C1 segment of cervical spinal cord (tissue), 14 donors: ENCODE measurements around the gene SREBF2.
"Not testable (repeated sequence)": the region's sequence is repeated elsewhere in the genome, so short reads cannot be mapped to it uniquely, and the experiment has no call there.

ENCODE experiments used
- DNase-seq, 14 donors: peaks; one replicate each; lab custom pipeline; 2025; lab: John Stamatoyannopoulos, UW

SREBF2 gene

DNA sequence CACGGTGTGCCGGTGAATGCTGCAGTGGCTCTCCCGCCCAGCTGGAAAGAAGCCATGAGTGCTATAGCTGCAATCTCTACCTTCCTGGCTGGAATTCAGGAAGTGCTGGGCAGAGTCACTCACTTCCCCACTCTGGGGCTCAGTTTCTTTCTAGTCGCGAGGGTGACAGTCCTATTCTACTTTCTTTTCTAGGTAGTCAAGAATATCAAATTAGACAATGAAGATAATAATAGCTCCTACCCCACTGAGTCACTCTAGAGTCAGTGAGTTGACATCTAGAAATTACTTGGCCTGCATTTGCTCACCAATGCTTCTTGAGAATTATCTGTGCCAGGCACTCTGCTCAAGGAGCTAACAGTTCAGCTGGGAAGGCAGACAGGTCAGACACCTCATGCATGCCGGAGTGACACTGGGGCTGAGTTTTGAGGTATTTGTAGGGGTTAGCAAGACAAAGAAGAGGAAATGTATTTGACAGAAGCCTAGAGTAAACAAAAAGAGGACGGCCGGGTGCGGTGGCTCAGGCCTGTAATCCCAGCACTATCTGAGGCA is 110.8 kb downstream of the SREBF2 start:
- DNase-seq = no peak

DNA sequence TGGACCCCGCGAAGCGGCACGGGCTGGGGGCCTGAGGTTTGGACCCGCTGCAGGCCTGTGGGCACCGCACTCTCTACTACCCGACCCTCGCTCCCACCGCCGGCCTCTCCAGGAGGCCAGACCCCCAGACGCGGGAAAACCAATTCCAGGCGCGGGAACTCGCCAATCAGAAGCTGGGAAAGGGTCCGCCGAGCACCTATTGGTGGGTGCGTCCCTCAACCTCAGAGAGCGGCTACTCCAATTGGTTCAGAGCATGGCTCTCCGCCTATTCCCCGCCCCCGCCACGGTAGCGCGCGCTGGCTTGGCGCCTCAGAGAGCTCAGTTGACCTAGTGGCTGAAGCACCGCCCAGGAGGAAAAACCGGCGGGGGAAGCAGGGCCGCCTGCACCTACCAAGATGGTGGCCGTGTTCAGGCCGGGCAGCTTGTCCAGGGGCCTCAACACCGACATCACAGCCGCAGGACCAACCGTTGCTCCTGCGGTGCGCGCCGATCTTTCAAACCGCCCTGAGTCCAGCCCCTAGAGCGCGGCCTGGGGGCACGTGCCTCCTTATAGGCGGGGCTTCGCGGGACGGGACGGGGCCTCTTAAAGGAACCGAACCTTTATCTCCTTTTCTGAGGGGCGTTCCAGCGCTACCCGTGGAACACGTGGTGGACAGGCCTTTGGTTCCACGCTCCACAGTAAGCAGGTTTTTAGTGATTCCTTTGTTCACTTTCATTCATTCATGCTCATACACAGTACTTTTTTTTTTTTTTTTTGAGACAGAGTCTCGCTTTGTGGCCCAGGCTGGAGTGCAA is 113.9 kb downstream of the SREBF2 start, which contains the start of gene CENPM:
CENPM (minus strand) TSS at position 524 of the 795 bp plus-strand sequence; CDS start at position 448, 76 bp downstream.
- DNase-seq = peak; percentile 65 to 98 (median 92)

DNA sequence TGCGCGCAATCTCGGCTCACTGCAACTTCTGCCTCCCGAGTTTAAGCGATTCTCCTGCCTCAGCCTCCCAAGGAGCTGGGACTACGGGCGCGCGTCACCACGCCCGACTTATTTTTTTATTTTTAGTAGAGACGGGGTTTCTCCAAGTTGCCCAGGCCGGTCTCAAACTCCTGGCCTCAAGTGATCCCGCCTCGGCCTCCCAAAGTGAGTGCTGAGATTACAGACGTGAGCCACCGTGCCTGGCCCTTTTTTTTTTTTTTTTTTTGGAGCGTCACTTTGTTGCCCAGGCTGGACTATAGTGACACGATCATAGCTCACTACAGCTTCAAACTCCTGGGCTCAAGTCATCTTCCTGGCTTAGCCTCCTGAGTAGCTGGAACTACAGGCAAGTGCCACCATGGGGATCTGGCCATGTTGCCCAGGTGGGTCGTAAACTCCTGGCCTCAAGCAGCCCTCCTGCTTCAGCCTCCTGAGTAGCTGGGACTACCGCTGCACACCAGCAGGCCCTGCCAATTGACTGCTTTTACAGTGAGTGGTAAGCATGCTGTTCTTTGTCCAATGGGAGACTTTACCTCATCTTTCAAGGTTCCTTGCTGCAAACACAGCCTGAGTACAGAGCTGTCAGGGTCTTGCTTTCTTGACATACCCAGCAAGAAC is 114.6 kb downstream of the SREBF2 start:
- no peak for DNase-seq

DNA sequence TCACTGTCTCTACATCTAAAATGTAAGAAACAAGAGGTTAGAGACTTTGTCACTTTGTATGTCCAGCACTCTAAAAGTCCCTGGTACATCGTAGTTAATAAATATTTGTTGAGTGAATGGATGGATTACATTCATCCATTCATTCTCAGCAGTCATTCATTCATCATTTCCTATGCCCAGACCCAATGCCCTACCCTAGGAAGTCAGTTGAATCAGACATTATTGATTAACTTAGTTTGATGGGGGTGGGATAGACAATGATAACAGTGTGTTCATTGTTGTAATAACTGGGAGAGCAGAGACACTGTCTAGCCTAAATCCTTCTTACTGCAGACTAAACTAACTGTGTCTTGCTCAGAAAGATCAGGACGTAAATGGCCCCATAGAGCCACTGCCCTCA is 115.2 kb downstream of the SREBF2 start:
- DNase-seq = no peak

DNA sequence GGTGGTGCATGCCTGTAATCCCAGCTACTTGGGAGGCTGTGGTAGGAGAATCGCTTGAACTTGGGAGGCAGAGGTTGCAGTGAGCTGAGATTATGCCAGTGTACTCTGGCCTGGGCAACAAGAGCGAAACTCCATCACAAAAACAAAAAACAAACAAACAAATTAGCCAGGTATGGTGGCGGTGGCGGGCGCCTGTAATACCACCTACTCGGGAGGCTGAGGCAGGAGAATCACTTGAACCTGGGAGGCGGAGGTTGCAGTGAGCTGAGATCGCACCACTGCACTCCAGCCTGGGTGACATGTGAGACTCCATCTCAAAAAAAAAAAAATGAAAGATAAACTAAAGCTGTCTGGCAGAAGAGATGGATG is 116.0 kb downstream of the SREBF2 start:
- DNase-seq = not testable (repeated sequence)

DNA sequence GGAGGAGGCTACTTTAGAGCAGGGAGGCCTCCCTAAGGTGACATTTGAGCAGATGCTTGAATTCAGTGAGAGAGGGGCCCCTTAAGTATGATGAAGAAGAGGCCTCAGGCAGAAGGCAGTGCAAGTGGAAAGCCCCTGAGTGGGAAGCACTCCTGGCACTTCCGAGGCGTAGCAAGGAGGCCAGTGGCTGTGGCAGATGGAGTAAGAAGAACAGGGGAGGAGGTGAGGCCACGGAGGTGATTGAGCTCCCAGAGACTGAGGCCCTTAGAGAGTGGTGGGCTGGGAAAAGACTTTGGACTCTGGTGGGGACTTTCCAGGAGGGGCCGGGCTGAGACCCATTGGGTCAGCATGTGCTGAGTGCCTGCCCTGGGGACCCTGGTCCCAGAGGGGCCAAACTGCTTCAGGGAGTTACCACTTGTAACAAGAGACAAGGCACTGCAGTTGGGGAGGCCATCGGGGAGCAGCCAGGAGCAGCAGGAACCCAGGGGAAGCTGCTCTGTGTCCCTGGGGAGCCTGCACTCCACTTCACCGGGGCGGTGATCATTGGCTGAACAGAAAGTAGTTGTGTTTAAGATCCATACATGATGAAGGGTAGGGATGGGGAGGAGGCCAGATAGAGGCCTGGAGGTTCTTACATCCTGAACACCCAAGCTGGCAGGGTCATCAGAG is 116.5 kb downstream of the SREBF2 start:
- no peak for DNase-seq

DNA sequence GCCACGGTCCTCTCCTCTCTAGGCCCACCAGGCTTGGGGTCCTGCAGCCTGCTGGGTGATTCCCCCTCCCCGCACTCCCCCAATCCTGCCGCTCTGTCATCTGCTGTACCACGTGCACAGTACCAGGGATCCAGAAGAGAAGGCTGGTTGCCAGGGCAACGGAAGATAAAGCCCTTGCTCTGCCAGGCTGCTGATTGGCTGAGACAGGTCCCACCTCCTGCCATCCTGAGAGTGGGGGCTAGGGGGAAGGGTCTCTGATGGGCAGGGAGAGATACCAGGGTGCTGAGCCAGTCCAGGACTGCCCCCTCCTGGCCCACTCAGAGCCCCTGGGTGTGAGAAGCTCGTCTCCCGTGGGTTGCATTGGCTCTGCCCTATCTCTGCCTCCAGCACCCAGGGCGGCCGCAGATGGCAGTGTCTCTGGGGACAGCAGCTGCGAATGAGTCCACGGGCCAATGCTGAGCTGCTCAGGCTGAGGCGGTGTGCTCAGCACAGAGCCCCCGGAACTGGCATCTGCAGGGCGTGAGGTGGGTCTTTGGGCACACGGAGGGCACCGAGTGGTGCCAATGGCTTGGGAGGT is 119.1 kb downstream of the SREBF2 start, which contains the start of gene SMIM45:
SMIM45 (plus strand) TSS at position 253 of the 577 bp plus-strand sequence.
- DNase-seq = peak in 12 of 14 donors; percentile 30 to 92 (median 72)

DNA sequence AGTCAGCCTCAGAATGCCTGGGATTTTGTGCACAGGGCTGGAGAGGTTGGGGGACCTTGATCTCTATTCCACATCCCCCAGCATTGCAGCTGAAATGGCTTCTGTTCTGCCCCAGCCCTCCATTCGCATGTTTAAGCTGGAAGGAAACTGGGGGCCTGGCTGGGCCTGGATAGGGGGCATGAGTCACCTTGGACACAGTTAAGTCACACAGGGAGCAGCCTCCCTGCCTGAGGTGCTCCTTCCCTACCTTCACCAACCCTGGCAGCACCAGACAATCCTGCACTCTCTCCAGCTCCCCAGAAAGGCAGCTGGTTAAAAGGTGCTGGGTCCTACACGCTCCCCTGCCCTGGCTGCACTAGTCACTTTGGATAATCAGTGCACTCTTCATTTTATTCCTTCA is 119.8 kb downstream of the SREBF2 start:
- peak in 1 of 14 donors; percentile 39 for DNase-seq
